Small intestine (tissue), 7 donors: ENCODE results near the gene JOSD2. TPM values are rescaled to one million over a fixed set of nuclear protein-coding genes. Genes with fewer than 3 reads are reported as not detected.
A peak's percentile ranks its signal among the peaks of the same experiment; 100 is the strongest.
"Not testable (repeated sequence)": the region's sequence is repeated elsewhere in the genome, so short reads cannot be mapped to it uniquely, and the experiment has no call there.

Experiments used
- DNase-seq, 2 donors: peaks; one replicate each; pipeline versions ENCODE4 v3.0.0 to v3.0.0-alpha.2; 2013
- FAIRE-seq: peaks from 2 replicates; lab custom pipeline; 2012; peaks lifted over from hg19 to GRCh38; lab: Jason Lieb, UNC
- H3K27ac ChIP-seq, 3 donors: one replicate each; pipeline ENCODE4 v1.5.1; 2013; ENCODE audit warnings: low read length in 2 of 3, mild to moderate bottlenecking in 2 of 3, control low read depth in 1 of 3, inconsistent platforms in 1 of 3, low read depth in 1 of 3, moderate library complexity in 1 of 3
- H3K27me3 ChIP-seq, 3 donors: one replicate each; pipeline ENCODE4 v1.6.1; 2013; ENCODE audit warnings: low read length in 3 of 3, inconsistent platforms in 1 of 3; ENCODE audit not compliant: control insufficient read depth in 3 of 3, insufficient read depth in 3 of 3
- H3K36me3 ChIP-seq, 3 donors: one replicate each; pipeline ENCODE4 v1.6.1; 2013; ENCODE audit warnings: low read length in 3 of 3, inconsistent platforms in 1 of 3, low read depth in 1 of 3, mild to moderate bottlenecking in 1 of 3, moderate library complexity in 1 of 3; ENCODE audit not compliant: control insufficient read depth in 3 of 3, insufficient read depth in 2 of 3
- H3K4me1 ChIP-seq, 3 donors: one replicate each; pipeline ENCODE4 v1.6.1; 2013; ENCODE audit warnings: low read length in 2 of 3, inconsistent platforms in 1 of 3, low read depth in 1 of 3, mild to moderate bottlenecking in 1 of 3, moderate library complexity in 1 of 3; ENCODE audit not compliant: control insufficient read depth in 3 of 3, insufficient read depth in 2 of 3
- H3K4me3 ChIP-seq, 3 donors: one replicate each; pipeline ENCODE4 v1.5.1; 2013; ENCODE audit warnings: low read length in 3 of 3, control low read depth in 1 of 3, inconsistent platforms in 1 of 3, low read depth in 1 of 3, mild to moderate bottlenecking in 1 of 3, moderate library complexity in 1 of 3
- H3K9me3 ChIP-seq, 2 donors: one replicate each; pipeline ENCODE4 v1.6.1; 2013; ENCODE audit warnings: low read depth in 1 of 2, low read length in 1 of 2; ENCODE audit not compliant: control insufficient read depth in 2 of 2, insufficient read depth in 1 of 2
- WGBS, 3 donors: extraction: QIAGEN DNeasy Blood & Tissue Kit; methylation state at CpG; one replicate each; pipeline ENCODE4 v1.1.7; 2013; 5-methylcytosine and 5-hydroxymethylcytosine counted together
- polyA plus RNA-seq, 4 donors: library from polyadenylated mRNA; stranded (reverse) in 3 of 4; unstranded in 1 of 4; fragments of 200-250 nt in 3 of 4; fragments of 120-200 nt in 1 of 4; gene quantifications; one replicate each; pipeline versions ENCODE4 v1.2.1 to v1.2.3, GENCODE V29; 2013
- donor health status: healthy with polysubstance abuse.
- donor health status: control.
- donor health status: control.
- donor health status: Bipolar disorder and iron deficiency.
- donor health status: healthy.

Gene JOSD2
- polyA plus RNA-seq, 4 donors: 21.2 to 97.8 (median 74.1) TPM

DNA sequence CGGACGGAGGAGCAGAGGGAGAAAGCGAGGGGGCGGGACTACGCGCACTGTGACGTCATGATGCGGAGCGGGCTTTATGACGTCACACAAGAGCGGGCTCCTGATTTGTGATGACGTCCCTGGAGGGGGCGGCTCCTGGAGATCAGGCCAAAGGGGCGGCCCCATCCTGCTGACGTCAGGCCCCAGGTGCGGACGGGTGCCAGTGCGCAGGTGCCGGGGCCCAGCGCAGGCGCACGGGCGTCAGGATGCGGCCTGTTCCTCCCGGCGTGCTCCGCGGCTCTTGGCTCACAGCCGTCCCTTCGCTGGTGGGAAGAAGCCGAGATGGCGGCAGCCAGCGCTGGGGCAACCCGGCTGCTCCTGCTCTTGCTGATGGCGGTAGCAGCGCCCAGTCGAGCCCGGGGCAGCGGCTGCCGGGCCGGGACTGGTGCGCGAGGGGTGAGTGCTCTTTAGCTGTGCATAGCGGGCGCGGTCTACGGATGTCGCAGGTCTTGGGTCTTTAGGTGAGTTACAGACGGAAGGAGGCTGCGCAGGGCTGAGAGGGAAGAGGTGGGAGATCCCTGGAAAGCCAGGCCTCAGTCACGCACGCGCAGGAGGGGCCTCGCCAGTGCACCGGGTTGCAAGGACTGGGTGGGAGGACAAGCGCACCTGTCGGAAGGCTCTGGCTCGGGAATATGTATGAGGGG is 34.6 kb downstream of the JOSD2 start, which contains the start of the genes EMC10 and GARIN5A:
Gene EMC10 (plus strand): TSS at position 284 of the 683 bp plus-strand sequence. CDS start 38 bp downstream, at position 322.
Gene GARIN5A (minus strand): TSS at position 625 of the 683 bp plus-strand sequence. CDS start 460 bp downstream, at position 165.
- H3K27me3 ChIP-seq: no peaks in the 10 kb centered on the region
- peak; percentile 93 to 97 for DNase-seq
- WGBS, 3 donors: 1 to 2% (median 1%) methylated on average over 48 to 58 of the region's 58 CpGs
- H3K9me3 ChIP-seq: peaks cover 0 to 20% of the 10 kb centered on the region in 2 donors
- H3K36me3 ChIP-seq: peaks cover 0 to 37% (median 4%) of the 10 kb centered on the region in 3 donors
- peaks cover 5 to 7% (median 6%) of the 10 kb centered on the region in 3 donors for H3K4me1 ChIP-seq
- FAIRE-seq: no peak
- H3K4me3 ChIP-seq: peak within 1 kb of the TSS; percentile 82 to 99 (median 91)
- H3K27ac ChIP-seq: peak within 1 kb of the TSS; percentile 81 to 96 (median 82)

- H3K27me3 ChIP-seq: no peaks in the 10 kb centered on the region
- H3K9me3 ChIP-seq: peaks cover 0 to 20% of the 10 kb centered on the region in 2 donors
- H3K4me3 ChIP-seq: peak overlapping the region in 2 of 3 donors; percentile 91 to 99
- WGBS, 3 donors: 72 to 80% (median 72%) methylated on average over 26 to 29 of the region's 29 CpGs
- H3K27ac ChIP-seq: peak overlapping the region in 2 of 3 donors; percentile 82 to 96
- FAIRE-seq (no peak), DNase-seq (no peak)
- peaks cover 5 to 7% (median 6%) of the 10 kb centered on the region in 3 donors for H3K4me1 ChIP-seq
- H3K36me3 ChIP-seq: peaks cover 0 to 31% (median 4%) of the 10 kb centered on the region in 3 donors
Measured at GRCh38 chr19:50475736-50476223, 35.2 kb downstream of the JOSD2 start.

GRCh38 chr19:50475101-50475568 is 35.9 kb downstream of the JOSD2 start:
- no peak overlapping the region for H3K27ac ChIP-seq
- H3K4me3 ChIP-seq: no peak overlapping the region
- H3K36me3 ChIP-seq: peaks cover 0 to 25% (median 4%) of the 10 kb centered on the region in 3 donors
- FAIRE-seq: no peak
- H3K27me3 ChIP-seq: no peaks in the 10 kb centered on the region
- H3K4me1 ChIP-seq: peaks cover 5 to 7% (median 6%) of the 10 kb centered on the region in 3 donors
- DNase-seq: no peak
- H3K9me3 ChIP-seq: peaks cover 0 to 20% of the 10 kb centered on the region in 2 donors
- 72 to 79% (median 74%) methylated on average over 12 of the region's 12 CpGs for WGBS, 3 donors

GRCh38 chr19:50473336-50473735 is 37.7 kb downstream of the JOSD2 start:
- not testable (repeated sequence) for DNase-seq, H3K36me3 ChIP-seq, H3K4me3 ChIP-seq, H3K27me3 ChIP-seq, FAIRE-seq, H3K27ac ChIP-seq, H3K4me1 ChIP-seq
- WGBS, 3 donors: 48 to 59% (median 55%) methylated on average over 3 of the region's 3 CpGs
- H3K9me3 ChIP-seq: peaks cover 0 to 12% of the 10 kb centered on the region in 2 donors

DNA sequence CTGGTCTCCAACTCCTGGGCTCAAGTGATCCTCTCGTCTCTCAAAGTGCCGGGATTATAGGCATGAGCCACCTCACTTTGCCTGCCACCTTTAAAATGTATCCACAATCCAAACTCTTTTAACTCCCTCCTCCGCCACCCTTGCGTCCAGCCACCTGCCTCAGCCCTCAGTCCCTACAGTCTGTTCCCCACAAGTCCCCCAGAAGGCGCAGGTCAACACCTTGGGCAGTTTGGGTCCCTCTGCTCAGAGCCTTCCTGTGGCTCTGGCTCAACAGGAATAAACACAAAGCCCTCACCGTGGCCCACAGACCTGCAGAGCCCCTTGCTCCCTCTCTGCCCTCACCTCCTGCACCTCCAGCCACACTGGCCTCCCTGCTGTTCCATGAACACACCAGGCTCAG is 42.2 kb downstream of the JOSD2 start:
- H3K36me3 ChIP-seq: no peaks in the 10 kb centered on the region
- DNase-seq: no peak
- peaks cover 0 to 20% (median 8%) of the 10 kb centered on the region in 3 donors for H3K4me1 ChIP-seq
- WGBS, 3 donors: 82 to 91% (median 90%) methylated on average over 6 of the region's 6 CpGs
- H3K4me3 ChIP-seq: no peak overlapping the region
- FAIRE-seq: no peak
- no peak overlapping the region for H3K27ac ChIP-seq
- H3K27me3 ChIP-seq: no peaks in the 10 kb centered on the region
- no peaks in the 10 kb centered on the region for H3K9me3 ChIP-seq

GRCh38 chr19:50467566-50467965 is 43.4 kb downstream of the JOSD2 start:
- Histone ChIP-seq H3K27ac (no peak overlapping the region), H3K4me3 (no peak overlapping the region), H3K27me3 (no peaks in the 10 kb centered on the region), H3K36me3 (no peaks in the 10 kb centered on the region), H3K4me1 (peaks cover 0 to 20% (median 8%) of the 10 kb centered on the region in 3 donors), H3K9me3 (no peaks in the 10 kb centered on the region)
- WGBS, 3 donors: 79 to 84% (median 84%) methylated on average over 18 of the region's 18 CpGs
- FAIRE-seq: no peak
- no peak for DNase-seq

DNA sequence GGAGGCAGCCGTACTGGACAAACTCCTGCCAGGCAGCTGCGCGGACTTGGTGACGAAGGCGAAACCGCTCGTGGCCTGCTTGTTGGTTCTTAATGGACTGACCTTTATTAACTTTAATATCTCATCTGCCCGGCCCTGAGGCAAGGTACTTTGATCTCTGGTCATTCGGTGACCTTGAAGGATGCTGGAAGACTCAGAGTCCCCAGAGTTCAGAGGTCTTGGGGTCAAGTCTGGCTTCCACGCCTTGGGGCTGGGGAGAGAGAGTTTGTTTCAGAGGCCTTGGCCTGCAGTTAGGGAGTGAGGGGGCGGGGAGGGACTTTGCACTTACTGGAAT is 44.3 kb downstream of the JOSD2 start:
- H3K4me1 ChIP-seq: peaks cover 0 to 20% (median 8%) of the 10 kb centered on the region in 3 donors
- H3K36me3 ChIP-seq: no peaks in the 10 kb centered on the region
- H3K27me3 ChIP-seq: no peaks in the 10 kb centered on the region
- FAIRE-seq (no peak), DNase-seq (peak in 1 of 2 donors; percentile 81)
- H3K9me3 ChIP-seq: no peaks in the 10 kb centered on the region
- peak overlapping the region in 2 of 3 donors; percentile 21 to 50 for H3K27ac ChIP-seq
- H3K4me3 ChIP-seq: no peak overlapping the region
- 12 to 54% (median 37%) methylated on average over 11 of the region's 11 CpGs for WGBS, 3 donors

DNA sequence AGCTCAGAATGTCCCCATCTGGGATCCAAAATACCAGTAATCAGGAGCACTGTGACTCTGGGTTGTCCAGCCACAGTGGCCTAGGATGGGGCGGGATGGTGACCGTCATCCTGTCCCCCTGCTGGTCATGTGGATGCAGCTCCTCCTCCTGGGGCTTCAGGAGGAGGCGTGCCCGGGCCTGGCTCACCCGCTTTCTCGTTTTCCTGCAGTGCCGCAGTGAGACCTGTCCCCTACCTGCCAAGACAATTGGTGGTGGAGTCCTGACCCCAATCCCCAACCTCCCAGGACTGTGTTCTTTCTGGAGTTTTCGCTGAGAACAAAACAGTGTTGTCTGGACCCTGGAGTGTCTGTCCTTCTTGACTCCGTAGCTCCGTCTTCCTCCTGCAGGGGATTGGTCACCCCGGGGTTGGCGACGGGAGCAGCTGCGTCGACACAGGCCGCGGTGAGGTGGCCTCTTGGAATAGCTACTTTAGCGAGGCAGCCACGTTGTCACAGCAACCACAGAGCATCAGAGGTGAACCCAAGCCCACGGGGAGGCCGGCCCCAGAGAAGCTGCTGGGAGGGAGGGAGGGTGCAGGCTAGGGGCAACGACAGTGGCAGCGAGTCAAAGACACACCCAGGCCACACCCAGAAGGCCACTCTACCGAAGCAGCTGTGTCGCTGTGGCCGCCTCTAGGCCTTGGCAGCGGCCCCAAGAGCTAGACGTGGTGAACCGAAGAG is 44.8 kb downstream of the JOSD2 start:
- Histone ChIP-seq H3K27me3 (no peaks in the 10 kb centered on the region), H3K9me3 (no peaks in the 10 kb centered on the region), H3K4me1 (peaks cover 0 to 20% (median 8%) of the 10 kb centered on the region in 3 donors), H3K4me3 (no peak overlapping the region), H3K36me3 (no peaks in the 10 kb centered on the region), H3K27ac (peak overlapping the region in 2 of 3 donors; percentile 21 to 50)
- DNase-seq (peak in 1 of 2 donors; percentile 50), FAIRE-seq (no peak)
- 26 to 46% (median 41%) methylated on average over 29 of the region's 29 CpGs for WGBS, 3 donors
